ENCODE data around the gene NCLN. TPM values are rescaled to one million over a fixed set of nuclear protein-coding genes. Genes with fewer than 3 reads are reported as not detected.
"Not testable (repeated sequence)": the region's sequence is repeated elsewhere in the genome, so short reads cannot be mapped to it uniquely, and the experiment has no call there.

Gene NCLN
- total RNA-seq, 1 experiment from 2014 or later = 29.2 TPM

DNA sequence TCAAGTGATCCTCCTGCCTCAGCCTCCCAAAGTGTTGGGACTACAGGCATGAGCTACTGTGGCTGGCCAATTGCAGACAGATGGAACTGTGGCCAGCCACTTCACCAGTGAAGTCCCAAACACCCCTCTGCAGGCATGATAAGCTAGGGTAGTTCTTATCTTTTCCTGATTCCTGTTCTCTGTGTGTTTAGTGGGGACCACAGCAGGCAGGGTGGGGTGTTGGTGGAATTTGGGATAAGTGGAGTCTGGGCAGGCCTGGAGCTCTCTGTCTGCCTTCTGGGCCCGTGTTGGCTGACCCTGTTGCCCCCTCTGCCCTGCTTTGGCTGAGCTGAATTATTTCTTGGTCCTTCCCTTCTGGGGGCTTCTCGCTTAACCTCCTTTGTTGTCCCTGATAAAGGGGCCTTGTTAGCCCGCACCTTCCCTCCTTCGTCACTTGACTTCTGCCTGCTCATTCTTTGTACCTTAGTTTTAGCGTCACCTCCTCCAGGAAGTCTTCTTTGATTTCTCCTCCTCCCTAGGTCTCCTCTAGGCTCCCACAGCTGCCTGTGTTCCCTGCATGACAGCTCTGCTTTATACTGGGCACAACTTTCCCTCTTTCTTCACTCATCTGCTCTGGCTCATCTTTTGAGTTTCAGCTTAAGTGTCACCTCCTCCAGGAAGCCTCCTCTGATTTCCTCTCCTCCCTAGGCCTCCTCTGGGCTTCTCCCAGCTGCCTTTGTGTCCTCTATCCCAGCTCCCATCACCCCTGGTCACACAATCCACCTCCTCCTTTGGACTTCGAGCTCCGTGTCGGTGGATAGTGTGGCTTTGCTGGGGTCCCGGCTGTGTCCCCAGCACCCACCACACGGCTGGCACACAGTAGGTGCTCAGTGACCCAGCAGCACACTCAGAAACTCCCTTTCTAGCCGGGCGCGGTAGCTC lies 1.7 kb upstream of the NCLN start:
- DNase-seq (ENCODE audit: low read depth) = no peak

DNA sequence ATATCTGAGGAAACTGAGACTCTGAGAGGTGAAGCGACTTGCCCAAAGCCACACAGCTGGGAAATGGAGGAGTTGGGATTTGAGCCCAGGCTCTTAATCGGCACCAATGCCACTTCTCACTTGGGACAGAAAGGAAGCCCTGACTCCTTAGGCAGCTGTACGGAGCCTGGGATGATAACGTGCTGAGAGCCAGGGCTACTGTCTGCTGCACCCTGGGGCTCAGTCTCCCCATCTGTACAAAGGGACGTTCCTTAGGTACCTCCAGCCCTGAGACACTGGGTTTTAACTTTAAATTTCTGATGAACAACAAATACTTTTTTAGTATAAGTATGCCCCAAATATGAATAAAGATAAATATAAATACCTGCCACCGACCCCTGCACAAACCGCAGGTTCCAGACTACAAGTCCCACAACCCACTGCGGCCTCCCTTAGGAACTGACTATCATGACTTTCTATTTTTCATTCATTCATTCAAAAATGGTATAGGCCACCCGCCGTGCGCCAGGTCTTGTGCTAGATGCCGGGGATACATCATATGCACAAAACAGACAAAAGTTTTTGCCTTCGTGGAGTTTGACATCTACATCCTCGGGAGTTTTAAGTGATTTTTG lies 776 bp upstream of the NCLN start:
- DNase-seq (ENCODE audit: low read depth) = no peak

DNA sequence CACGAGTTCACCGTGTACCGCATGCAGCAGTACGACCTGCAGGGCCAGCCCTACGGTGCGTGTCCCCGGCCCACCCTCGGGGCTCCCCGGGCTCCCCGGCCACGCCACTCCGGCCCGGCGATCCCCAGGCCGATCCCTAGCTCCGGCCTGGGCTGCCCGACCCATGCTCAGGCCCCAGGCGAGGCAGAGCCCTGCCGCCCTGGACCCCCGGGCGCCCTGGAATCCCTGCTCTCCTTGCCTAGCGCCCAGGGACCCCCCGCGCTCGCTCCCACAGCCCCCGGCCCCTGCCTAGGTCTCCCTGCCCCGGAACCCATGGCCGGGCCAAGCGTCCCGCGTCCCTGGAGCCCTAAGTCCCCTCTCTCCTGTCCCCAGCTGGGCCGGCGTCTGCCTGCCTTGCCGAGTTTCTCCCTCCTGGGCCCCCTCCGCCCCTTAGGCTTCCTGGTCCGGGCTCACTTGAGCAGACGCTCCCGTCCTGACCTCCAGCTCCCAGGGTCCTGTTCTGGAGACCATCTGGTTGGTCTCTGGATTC lies 494 bp downstream of the NCLN start:
- no peak for DNase-seq (ENCODE audit: low read depth)

DNA sequence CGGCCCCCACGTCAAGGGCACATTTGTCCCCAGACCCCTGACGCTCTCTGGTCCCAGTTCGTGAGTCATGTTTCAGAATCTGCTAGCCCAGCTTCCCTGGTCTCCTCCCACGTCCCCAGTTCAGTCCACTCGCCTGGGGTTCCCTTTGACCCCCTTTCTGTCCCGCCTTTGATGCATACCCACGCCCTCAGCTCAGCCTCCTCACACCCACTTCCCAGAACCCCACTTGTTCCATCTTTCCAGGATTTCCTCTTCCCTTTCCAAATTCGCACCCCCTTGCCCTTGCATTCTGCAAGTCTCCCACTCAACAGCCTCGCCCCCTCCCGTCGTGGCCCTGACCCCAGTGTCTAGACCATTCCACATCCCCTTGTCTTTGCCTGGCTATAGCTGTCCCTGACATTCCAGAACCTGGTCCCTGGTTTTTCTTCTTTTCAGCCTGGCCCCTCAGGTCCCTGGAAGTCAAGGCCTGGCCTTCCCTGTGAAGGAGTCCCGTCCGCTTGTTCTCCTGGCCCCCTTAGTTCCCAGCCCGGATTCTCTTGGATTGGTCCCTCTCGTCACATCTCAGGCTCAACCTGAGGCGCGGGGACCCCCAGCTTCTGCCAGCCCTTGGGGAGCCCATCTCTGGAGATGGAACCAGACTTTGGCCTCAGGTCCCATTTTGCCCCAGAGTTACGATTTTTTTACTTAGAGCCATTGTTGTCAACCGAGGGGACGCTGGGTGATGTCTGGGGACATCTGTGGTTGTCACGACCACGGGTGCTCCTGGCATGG lies 1.3 kb downstream of the NCLN start:
- no peak for DNase-seq (ENCODE audit: low read depth)

DNA sequence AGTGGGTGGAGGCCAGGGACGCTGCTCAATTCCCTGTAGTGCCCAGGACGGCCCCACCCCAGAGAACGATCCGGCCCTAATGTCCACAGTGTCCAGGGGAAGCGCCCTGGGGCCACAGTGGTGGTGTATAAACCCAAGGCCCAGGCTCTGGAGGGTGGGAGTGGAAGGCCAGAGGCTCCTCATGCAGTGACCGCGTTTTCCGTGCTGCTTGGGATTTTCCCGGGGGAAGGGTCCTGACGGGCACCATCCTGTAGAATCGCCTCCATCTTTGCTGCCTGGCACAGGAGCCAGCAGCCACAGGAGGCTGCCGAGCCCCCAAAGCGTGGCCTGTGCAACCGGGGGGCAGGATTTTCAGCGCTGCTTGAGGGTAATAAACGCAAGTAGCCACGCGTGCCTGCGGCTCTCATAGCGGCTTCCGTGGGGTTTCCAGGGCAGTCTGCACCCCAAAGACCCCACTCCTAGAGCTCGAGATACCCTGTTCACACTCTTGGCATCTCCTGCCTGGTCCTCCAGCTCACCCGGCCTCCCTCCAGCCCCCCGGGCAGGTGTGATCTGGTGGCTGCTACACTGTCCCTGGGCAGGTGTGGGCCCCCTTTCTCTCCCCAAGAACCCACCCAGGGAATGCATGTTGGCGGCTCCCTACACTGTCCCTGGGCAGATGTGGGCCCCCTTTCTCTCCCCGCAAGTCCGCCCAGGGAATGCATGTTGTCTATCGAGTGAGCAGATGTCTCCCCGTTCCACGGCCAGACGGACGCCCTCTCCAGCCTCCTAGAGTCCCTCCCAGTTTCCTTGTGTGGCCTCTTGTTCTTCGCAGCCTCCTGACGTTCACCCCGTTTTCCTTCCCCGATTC lies 2.2 kb downstream of the NCLN start:
- DNase-seq (ENCODE audit: low read depth) = no peak

DNA sequence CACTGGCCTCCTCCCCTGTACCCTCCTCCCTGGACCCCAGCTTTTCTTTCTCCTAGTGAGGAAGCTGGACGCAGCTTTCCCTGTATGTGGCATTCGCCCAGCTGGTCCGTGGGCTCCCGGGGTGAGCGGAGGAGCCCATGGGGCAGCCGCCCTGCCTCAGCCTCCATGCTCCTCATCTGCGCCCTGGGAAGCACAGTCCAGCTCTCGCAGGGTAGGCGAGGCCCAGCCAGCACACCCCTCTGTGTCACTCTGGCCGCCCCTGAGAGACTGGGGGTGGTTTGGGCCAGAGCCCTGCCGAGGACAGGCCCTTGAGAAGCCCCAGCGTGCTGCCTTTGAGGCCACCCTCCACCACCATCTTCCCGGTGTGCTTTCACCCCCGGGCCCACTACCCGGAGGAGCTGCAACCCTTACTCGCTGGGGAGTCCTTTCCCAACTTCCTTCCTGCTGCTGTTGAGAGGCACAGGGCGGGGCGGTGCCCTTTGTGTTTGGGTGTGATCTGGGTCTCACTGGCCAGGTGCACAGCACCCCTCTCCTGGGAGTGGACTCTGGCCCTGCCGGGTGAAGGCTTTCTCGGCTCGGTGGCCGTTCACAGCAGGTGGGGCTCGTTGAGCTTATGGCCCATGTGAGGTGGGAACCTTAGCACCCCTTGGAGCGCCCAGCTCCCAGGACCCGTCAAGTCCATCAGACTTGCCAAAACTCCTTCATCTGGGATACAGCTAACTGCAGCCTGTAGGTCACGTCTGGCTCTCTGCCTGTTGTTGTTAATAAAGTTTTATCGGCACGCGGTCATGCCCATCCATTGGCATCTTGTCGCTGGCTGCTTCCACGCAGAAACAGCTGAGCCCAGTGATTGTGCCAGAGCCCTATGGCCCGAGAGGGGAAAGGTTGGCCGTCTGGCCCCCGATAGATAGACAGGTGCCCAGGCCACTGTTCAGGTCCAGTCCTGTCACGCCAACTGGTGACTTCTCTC lies 3.2 kb downstream of the NCLN start:
- DNase-seq (ENCODE audit: low read depth) = no peak

DNA sequence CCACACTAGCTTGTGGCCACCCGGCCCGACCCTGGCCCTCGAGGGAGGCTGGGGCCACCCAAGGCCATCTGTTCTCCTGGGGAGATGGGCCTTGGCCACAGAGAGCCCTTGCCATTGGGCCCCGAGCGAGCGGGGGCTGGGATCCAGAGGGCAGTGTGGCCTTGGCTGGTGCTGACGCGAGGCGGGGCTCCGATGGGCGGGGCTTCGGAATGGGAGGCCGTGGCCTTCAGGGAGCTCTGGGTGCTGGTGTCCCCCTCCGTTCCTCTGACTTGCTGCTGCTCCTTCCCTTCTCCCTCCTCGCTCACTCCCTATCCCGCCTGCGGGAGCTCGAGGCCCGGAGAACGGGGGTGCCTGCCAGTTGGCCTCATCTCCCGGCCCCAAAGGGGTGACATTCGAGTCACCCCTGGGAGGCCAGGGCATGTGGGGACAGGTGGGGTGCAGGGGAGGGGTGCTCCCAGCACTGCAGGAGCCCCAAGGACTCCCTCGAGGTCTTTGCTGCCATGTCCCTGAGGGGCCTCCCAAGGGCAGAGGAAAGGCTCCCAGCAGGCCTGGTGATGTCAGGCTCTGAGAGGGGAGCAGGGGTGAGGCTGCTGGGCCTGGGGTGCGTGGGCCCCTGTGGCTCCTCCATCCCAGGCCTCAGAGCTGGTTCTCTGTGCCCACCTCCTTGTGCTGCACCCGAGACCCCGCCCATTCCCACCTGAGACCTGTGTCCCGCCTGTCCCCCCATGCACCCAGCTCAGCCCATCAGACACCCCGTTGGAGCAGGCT lies 4.2 kb downstream of the NCLN start:
- no peak for DNase-seq (ENCODE audit: low read depth)

DNA sequence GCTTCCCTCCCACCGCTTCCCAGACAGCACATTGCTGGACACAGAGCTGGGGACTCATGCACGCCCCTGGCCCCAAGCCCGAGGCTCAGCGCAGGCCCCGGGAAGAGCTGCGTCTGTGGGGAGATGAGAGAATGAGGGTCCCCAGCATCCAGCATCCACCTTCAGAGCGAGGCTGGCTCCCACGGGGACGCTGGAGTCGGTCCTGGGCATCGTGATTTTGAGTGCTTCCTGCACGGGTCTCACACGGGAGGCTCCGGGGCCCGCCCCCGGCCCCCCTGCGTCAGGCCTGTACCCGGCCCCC lies 4.7 kb downstream of the NCLN start:
- DNase-seq (ENCODE audit: low read depth) = no peak

DNA sequence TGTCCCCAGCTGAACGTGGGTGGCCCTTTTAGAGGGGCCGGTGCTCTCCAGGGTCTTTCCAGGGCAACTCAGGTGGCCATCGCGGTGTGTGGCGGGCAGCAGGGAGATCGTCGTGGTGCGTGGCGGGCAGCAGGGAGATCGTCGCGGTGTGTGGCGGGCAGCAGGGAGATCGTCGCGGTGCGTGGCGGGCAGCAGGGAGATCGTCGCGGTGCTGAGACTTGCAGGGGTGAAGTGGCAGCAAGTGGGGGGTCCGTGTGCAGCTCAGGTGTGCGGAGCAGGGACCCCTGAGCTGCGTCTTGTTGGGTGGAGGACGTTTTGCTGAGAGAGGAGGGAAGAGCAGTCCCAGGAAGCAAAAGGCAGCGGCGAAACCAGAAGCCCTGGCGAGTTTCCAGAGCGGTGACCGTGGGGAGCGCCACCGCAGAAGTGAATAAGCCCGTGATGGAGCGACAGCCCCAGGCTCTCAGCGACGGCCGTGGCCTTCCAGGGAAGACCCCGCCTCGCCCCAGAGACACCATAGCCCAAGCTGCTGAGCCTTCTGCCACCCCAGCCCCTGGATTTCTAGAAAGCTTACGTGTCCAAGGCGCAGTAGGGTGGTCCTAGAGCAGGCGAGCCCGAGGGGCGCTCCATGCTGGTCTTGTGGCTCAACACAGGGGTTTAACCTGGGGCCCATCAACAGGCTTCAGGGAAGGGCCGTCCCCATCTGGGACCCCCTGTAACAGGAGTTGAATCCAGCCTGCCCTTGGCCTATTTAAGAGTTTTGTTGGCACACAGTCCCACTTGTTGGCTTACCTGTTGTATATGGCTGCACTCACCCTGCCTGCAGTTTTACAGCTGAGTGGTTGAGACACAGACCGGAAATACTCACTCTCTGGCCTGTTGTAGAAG lies 5.4 kb downstream of the NCLN start:
- DNase-seq (ENCODE audit: low read depth) = no peak

DNA sequence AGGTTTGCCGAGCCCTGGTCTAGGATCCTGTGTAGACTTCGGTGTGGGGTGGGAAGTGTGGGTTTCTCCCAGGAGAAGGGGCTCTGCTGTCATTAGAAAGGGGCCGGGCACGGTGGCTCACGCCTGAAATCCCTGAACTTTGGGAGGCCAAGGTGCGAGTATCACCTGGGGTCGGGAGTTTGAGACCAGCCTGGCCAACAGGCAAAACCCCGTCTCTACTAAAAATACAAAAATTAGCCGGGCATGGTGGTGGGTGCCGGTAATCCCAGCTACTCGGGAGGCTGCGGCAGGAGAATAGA lies 6.0 kb downstream of the NCLN start:
- DNase-seq (ENCODE audit: low read depth) = not testable (repeated sequence)

DNA sequence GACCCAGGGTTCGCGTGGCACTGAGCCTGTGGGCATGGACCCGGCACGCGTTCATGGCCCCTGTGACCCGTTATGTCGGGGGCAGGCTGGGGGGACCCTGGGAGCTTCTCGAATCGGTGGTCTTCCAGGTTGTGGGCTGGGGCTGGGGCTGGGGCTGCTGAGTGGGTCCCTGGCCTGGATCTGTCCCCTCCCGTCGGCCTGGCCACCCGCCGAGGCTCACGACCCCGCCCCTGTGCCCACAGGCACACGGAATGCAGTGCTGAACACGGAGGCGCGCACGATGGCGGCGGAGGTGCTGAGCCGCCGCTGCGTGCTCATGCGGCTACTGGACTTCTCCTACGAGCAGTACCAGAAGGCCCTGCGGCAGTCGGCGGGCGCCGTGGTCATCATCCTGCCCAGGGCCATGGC lies 6.5 kb downstream of the NCLN start:
- no peak for DNase-seq (ENCODE audit: low read depth)

DNA sequence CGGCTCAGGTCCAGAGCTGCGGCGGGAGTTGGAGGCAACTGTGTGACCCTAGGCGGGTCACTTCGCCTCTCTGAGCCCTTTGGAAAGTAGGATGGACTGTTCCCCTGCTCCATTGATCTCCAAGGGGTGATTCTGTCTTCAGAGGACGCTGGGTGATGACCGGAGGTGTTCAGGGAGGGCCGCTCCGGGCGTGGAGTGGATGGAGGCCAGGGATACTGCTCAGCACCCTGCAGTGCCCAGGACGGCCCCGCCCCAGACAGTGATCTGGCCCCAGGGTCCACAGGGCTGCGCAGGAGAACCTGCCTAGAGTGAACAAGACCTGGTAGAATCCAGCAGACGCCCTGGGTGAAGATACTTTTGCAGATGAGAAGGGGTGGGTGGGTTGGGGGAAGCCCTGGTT lies 7.0 kb downstream of the NCLN start:
- no peak for DNase-seq (ENCODE audit: low read depth)

DNA sequence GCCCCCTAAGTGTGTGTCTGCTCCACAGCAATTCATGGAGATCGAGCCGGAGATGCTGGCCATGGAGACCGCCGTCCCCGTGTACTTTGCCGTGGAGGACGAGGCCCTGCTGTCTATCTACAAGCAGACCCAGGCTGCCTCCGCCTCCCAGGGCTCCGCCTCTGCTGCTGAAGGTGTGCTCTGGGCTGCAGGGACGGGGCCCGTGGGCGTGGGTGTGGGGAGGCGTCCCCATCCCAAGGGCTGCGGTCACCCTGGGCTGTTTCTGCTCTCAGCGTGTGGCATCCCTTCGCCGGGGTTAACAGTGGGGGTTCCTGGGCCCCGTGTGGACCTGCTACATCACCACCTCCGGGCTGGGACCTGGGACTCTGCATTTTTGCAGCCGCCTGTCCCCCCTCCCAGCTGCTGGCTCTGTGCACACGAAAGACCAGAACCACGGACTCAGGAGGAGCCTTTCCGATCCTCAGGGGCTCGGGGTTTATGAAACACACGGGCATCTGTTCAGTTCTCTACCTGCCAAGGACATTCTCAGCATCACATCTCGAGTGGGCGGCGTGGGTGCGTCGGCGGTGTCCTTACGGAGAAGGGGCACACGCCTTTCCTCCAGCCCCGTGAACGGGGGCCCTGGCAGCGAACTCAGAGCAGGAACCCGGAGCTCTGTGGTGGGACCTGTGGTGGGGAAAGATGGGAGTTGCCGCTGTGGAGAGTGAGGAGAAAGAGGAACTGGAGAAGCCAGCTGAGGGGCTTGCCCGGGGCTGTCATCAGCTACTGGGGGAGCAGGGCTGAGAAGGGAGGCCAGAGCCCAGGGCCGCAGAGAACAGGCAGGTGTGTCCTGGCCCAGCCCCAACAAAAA lies 7.8 kb downstream of the NCLN start:
- no peak for DNase-seq (ENCODE audit: low read depth)

DNA sequence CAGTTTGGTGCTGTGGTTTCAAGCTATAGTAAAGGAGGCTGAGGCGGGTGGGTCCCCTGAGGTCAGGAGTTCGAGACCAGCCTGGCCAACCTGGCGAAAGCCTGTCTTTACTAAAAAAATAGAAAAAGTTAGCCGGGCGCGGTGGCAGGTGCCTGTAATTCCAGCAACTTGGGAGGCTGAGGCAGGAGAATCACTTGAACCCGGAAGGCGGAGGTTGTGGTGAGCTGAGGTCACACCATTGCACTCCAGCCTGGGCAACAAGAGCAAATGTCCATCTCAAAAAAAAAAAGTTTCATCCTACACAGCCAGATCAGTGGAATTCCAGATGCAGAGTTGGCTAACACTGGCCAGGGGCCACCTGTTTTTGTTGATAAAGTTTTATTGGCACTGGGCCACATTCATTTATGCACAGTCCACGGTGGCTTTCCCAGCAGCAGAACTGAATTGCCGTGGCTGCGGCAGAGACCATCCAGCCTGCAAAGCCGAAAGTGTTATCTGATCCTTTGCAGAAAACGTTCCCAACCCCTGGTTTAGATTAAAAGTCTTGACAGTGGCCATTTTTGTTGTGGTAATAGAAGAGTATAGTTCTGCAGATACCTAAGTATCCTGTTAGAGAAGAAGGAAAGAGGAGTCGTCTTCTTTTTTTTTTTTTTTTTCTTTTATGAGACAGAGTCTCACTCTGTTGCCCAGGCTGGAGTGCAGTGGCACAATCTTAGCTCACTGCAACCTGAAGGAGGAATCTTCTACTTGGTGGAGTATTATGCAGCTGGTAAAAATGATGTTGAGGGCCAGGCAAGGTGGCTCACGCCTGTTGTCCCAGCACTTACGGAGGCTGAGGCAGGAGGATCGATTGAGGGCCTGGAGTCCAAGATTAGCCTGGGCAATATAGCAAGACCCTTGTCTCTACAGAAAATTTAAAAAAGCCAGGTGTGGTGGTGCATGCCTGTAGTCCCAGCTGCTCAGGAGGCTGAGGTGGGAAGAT lies 8.7 kb downstream of the NCLN start:
- no peak for DNase-seq (ENCODE audit: low read depth)

DNA sequence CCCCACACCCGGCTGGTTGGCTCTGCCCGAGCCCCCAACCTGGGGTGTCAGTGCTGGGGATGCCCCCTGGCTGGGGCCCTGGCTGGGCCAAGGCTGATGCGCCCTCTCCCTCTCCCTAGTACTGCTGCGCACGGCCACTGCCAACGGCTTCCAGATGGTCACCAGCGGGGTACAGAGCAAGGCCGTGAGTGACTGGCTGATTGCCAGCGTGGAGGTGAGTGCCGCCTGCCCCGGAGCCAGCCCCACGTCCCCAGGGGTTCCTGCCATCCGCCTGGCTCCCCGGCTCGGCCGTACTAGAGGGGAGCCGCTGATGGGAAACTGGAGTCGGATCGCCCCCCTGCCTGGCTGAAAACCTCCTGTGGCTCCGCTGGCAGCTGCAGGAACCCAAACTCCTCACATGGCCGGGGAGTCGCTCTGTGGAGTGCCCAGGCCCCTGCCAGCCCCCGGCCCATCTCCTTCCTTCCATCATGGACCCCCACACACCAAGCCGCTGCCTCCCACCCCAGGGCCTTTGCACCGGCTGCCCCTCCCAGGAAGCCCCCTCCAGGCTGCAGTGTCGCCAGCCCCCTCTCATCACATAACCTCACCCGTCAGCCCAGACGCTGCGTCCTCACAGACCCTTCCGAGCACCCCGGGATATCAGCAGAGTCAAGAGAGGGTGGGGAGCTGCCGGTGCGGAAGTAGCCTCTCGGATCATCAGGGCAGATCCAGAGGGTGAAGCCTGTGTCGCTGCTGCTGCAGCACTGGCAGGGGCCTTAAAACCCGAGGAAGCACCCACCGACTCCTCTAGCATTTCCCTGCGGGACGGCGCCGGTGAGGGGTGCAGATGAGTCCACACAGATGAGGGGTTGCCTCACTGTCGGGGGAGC lies 10.6 kb downstream of the NCLN start:
- DNase-seq (ENCODE audit: low read depth) = no peak

DNA sequence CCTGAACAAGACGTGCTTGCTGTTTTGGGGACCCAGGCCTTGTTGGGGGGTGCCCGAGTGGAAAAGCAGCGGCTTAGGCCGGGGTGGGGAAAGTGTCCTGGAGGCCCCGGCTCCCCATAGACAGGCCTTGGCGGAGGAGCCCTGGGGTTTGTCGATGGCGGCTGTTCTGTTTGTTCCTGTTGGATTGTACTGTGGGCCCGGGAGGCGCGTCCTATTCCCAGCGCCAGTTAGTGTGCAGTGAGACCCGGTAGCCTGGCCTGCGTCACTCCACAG lies 11.1 kb downstream of the NCLN start:
- DNase-seq (ENCODE audit: low read depth) = no peak
